ENCODE measurements around the gene ASTN2.

DNA sequence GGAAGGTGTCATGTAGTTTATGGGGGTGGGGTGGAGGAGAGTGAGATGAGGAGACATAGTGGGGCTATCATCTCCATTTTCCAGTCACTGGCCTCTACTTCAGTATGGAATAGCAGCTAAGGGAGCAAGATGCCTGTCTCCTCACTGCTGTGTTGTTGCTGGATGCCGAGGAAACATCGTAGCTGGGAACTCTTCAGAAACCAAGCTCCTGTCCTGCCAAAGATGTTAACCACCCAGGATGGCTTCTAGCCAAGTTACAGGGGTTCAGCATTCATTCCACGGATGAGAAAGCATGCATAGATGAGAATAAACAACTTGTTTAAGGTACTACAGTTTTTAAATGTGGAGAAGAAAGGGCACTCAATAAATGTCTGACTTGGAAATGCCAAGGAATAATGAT, 226.5 kb downstream of the ASTN2 start:
- TF ChIP-seq, protein P1, sequence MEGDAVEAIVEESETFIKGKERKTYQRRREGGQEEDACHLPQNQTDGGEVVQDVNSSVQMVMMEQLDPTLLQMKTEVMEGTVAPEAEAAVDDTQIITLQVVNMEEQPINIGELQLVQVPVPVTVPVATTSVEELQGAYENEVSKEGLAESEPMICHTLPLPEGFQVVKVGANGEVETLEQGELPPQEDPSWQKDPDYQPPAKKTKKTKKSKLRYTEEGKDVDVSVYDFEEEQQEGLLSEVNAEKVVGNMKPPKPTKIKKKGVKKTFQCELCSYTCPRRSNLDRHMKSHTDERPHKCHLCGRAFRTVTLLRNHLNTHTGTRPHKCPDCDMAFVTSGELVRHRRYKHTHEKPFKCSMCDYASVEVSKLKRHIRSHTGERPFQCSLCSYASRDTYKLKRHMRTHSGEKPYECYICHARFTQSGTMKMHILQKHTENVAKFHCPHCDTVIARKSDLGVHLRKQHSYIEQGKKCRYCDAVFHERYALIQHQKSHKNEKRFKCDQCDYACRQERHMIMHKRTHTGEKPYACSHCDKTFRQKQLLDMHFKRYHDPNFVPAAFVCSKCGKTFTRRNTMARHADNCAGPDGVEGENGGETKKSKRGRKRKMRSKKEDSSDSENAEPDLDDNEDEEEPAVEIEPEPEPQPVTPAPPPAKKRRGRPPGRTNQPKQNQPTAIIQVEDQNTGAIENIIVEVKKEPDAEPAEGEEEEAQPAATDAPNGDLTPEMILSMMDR (IDR thresholded peaks at IDR 0.05), result no peak
- TF ChIP-seq, protein P2, sequence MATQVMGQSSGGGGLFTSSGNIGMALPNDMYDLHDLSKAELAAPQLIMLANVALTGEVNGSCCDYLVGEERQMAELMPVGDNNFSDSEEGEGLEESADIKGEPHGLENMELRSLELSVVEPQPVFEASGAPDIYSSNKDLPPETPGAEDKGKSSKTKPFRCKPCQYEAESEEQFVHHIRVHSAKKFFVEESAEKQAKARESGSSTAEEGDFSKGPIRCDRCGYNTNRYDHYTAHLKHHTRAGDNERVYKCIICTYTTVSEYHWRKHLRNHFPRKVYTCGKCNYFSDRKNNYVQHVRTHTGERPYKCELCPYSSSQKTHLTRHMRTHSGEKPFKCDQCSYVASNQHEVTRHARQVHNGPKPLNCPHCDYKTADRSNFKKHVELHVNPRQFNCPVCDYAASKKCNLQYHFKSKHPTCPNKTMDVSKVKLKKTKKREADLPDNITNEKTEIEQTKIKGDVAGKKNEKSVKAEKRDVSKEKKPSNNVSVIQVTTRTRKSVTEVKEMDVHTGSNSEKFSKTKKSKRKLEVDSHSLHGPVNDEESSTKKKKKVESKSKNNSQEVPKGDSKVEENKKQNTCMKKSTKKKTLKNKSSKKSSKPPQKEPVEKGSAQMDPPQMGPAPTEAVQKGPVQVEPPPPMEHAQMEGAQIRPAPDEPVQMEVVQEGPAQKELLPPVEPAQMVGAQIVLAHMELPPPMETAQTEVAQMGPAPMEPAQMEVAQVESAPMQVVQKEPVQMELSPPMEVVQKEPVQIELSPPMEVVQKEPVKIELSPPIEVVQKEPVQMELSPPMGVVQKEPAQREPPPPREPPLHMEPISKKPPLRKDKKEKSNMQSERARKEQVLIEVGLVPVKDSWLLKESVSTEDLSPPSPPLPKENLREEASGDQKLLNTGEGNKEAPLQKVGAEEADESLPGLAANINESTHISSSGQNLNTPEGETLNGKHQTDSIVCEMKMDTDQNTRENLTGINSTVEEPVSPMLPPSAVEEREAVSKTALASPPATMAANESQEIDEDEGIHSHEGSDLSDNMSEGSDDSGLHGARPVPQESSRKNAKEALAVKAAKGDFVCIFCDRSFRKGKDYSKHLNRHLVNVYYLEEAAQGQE (IDR thresholded peaks at IDR 0.05), result no peak
